Epidermal melanocyte (primary cell): ENCODE measurements around the gene UFSP1.
A peak's percentile ranks its signal among the peaks of the same experiment; 100 is the strongest.

Experiments used
- DNase-seq: peaks from one replicate; pipeline ENCODE4 v3.0.0; 2011; ENCODE audit warnings: low spot score; ENCODE audit not compliant: insufficient read length

UFSP1 gene

GRCh38 chr7:100882785-100883526 lies 6.6 kb downstream of the UFSP1 start:
- DNase-seq = no peak

DNA sequence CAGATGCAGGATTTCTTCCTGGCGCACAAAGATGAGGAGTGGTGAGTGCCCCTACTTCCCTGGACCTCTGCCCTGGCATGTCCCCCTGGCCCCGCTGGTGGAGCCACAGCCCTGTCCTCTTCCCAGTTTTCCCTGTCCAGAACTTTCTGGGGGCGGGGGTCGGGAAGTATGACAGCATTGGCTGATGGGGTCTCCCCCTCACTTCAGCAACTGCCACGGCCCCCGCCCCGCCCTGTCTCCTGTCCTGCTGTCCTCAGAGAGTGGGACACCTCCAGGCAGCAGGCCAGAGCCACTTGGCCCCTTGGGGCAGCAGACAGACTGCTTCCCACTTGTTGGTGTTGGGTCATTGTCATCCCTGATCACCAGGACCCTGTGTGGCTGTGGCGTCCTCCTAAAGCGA lies 7.3 kb downstream of the UFSP1 start:
- DNase-seq = no peak

DNA sequence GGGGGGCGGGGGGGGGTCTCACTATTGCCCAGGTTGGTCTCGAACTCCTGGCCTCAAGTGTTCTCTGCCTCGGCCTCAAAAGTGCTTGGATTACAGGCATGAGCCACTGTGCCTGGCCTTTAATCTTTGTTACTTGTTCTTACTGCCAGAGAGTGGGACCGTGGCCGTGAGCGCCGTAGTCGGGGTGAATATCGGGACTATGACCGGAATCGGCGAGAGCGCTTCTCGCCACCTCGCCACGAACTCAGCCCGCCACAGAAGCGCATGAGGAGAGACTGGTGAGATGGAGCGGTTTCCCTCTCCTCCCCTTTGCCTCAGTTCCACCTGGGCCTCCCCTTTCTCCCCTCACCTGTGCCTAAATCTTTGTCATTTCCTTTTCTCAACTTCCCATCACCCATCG lies 8.4 kb downstream of the UFSP1 start:
- no peak for DNase-seq

DNA sequence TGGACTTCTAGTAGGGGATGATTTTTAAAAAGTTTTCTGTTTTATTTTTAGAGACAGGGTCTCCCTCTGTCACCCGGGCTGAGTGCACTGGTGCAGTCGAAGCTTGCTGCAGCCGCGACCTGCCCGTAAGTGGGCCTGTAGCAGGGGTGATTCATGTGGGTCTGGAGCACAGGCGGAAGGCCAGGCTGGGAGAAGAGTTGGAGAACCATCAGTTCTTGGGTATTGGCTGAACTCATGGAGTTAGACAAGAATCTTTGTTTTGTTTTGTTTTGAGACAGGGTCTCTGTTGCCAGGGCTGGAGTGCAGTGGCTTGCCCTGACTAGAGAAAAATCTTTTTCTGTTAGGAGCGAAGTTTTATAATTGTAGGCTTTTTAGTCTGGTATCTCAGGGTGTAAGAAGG lies 8.9 kb downstream of the UFSP1 start:
- no peak for DNase-seq

GRCh38 chr7:100879685-100880261 lies 9.7 kb downstream of the UFSP1 start:
- no peak for DNase-seq

GRCh38 chr7:100878685-100879084 lies 10.8 kb downstream of the UFSP1 start:
- DNase-seq = no peak

DNA sequence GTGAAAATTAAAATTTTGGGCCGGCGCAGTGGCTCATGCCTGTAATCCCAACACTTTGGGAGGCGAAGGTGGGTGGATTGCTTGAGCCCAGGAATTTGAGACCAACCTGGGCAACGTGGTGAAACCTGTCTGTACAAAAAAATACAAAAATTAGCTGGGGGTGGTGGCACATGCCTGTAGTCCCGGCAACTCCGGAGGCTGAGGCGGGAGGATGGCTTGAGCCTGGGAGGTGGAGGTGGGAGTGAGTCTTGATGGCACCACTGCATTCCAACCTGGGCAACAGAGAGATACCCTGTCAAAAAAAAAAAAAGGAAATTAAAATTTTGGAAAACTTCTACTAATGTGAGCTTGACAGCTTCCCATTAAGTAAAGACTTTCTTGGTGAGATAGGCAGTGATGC lies 11.5 kb downstream of the UFSP1 start:
- DNase-seq = no peak

DNA sequence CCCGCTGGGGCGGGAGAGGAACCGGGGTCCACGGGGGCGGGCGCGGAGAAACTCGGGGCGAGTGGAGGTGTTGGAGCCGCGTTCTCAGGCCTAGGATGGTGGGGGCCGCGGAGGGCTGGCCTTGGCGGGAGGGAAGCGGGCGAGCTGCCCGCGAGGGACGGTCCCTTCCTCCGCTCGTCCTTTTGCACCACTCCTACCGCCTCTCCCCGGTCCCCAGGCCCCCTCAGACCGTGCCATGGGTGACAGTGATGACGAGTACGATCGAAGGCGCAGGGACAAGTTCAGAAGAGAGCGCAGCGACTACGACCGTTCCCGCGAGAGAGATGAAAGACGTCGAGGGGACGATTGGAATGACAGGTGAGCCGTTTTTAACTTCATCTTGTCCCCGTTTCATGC lies 14.2 kb downstream of the UFSP1 start:
- DNase-seq = no peak

DNA sequence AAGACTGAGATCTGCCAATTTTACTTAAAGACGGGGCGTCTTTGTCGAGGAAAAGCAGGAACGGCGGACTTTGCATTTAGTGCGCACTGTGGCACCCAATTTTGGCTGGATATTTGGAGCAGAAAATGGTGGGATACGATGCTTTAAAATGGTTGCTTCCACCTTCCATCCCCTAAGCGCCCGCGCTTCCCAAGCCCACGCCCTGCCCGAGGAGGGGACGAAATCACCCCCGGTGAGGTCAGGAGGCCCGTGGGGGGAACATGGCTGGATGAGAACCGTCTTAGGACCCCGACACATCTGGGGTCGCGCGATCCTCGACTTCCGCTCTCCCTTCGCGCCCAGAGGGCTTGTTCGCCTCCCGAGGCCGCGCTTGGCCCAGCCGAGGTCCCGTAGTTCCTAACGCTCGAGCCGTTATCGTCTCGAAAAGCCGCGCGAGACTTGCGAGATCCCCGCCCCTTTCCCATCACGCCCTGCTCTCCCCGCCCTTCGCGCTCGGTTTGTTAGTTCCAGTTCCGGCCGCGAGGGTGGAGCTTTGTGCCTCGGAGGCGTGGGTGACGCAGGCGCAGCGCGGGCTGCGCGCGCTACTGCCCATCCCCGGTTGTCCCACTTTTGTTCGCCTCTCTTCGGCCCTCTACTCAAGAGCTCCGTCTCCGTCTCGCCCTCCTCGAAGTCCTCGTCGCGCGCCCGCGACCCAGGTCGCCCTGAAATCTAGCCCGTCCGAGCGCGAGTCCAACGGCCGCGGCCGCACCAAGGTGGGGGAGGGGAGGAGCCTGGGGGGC lies 14.7 kb downstream of the UFSP1 start, which contains the start of gene SRRT:
Gene SRRT, plus strand, starts transcription at position 527 of the 779 bp plus-strand sequence. CDS start 488 bp downstream, outside the sequence.
- peak; percentile 99 for DNase-seq

GRCh38 chr7:100874300-100874576 lies 15.3 kb downstream of the UFSP1 start:
- no peak for DNase-seq

DNA sequence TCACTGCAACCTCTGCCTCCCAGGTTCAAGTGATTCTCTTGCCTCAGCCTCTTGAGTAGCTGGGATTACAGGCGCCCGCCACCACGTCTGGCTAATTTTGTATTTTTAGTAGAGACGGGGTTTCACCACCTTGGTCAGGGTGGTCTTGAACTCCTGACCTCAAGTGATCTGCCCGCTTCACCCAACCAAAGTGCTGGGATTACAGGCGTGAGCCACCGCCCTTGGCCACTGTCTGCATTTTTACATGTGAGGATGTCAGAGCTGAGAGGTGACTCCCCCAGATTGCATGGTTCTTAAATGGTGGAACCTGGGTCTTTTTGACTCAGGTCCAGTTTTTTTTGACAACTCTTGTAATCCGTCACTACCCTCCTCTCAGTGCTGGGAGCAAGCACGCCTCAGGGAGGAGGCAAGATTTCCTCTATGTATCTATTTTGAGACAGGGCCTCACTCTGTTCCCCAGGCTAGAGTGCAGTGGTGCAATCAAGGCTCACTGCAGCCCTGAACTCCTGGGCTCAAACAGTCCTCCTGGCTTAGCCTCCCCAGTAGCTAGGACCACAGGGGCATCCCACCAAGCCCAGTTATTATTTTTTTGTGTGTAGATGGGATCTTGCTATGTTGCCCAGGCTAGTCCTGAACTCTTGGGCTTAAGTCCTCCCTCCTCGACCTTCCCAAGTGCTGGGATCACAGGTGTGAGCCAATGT lies 15.8 kb downstream of the UFSP1 start:
- DNase-seq = no peak

GRCh38 chr7:100867776-100868485 lies 21.6 kb downstream of the UFSP1 start:
- peak; percentile 15 for DNase-seq

DNA sequence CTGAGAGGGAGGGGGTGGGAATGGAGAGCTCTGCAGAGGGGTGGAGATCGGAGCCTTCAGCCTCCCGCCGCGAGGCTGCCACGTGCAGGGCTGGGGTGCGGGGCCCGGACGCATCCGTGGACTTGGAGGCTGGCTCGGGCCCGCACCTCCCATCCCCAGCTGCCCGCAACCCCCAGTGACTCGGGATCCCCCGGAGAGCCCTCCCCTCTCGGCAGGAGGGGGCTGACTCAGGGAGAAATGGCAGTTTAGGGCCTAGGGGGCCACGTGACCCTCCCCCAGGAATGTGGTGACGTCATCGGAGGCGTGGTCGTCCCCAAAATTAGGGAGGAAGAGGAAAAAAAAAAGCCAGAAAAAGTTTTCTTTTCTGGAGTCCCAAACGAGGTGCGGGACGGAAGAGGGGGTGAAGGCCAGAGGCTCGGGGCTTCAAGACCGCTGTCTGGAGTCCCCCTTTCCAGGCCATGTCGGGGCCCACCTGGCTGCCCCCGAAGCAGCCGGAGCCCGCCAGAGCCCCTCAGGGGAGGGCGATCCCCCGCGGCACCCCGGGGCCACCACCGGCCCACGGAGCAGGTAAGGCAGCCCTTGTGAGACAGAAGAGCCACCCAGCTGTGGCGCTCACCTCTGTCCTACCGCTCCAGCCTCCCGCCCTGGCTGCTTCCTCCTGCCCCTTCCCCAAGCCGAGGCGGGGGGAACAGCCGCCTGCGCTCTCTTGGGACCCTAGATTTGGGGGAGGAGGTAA lies 22.3 kb downstream of the UFSP1 start, which contains the start of gene TRIP6:
Gene TRIP6, plus strand, starts transcription at position 348 of the 736 bp plus-strand sequence. Its CDS starts 111 bp downstream, at position 459.
- DNase-seq = peak; percentile 98

DNA sequence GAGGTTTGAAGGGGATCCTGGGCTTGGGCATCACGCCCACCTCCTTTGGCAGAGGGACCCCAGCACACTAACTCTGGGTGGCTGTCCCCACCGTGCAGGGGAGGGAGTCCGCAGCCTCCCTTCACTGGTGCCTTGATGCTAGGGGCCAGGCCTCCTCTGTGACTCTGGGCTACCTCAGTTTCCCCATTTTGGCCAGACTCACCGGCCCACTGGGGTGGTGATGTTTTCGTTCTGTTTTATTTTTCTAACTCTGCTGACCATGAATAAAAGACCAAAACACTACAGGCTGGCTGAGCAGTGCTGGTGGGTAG lies 22.8 kb downstream of the UFSP1 start:
- peak; percentile 16 for DNase-seq

DNA sequence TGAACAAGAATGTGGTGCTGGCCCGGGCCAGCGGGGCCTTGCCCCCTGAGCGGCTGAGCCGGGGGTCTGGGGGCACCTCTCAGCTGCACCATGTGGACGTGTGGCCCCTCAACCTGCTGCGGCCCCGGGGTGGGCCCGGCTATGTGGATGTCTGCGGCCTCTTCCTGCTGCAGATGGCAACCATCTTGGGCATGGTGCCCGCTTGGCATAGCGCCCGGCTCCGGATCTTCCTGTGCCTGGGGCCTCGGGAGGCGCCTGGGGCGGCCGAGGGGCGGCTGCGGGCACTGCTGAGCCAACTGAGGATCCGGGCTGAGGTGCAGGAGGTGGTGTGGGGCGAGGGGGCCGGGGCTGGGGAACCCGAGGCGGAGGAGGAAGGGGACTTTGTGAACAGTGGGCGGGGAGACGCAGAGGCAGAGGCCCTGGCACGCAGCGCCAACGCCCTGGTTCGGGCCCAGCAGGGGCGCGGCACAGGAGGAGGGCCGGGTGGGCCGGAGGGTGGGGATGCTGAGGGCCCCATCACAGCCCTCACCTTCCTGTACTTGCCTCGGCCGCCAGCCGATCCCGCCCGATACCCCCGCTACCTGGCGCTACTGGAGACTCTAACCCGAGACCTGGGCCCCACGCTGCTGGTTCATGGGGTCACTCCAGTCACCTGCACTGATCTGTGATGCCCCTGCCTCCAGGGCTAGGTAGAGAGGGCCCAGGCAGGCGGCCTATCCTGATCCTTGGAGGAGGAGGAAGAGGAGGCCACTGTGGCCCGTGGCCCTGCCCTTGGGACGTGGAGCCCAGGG lies 23.4 kb downstream of the UFSP1 start:
- peak; percentile 38 for DNase-seq

GRCh38 chr7:100865372-100865911 lies 24.1 kb downstream of the UFSP1 start:
- DNase-seq = peak; percentile 19

GRCh38 chr7:100864263-100864845 lies 25.2 kb downstream of the UFSP1 start:
- DNase-seq = no peak

GRCh38 chr7:100863406-100863950 lies 26.0 kb downstream of the UFSP1 start:
- DNase-seq = peak; percentile 50

DNA sequence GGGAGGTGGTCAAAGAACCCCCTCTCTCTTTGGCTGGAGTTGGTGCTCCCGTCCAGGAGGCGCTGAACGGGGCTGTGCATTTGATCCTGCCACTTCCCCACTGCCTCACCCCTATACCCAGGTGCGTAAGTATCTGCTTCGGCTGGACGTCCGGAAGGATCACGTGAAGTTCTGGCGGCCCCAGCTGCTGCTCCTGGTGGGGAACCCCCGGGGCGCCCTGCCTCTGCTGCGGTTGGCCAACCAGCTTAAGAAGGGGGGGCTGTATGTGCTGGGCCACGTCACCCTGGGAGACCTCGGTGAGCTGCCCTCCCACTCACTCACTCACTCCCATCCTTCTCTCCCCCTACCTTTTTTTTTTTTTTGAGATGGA lies 27.9 kb downstream of the UFSP1 start:
- DNase-seq = no peak
